ENCODE results near the gene RXRA. TPM values are rescaled to one million over a fixed set of nuclear protein-coding genes. Genes with fewer than 3 reads are reported as not detected.

RXRA gene
- polyA plus RNA-seq, 3 donors, result 33.6 to 42.2 (median 33.9) TPM

DNA sequence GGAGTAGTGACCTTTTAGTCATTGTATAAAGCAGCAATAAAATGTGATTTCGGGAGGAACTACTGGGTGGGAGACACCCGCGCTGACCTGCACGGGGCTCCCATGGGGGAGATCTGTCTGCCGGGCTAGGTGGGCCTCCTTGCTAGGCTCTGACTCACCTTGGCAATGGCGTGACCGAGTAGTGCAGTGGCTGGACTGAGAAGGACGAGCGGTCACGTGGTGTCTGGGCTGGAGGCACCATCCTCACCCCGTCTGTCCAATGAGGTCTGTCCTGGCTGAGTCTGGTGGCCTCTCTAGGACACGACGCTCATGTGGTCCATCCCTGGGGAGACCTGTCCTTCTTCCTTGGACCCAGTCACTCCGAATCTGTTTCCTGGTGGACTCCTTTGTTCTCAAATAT lies 151.7 kb downstream of the RXRA start:
- no peak for DNase-seq (ENCODE audit: low read depth in 3 of 3, low spot score in 2 of 3)

DNA sequence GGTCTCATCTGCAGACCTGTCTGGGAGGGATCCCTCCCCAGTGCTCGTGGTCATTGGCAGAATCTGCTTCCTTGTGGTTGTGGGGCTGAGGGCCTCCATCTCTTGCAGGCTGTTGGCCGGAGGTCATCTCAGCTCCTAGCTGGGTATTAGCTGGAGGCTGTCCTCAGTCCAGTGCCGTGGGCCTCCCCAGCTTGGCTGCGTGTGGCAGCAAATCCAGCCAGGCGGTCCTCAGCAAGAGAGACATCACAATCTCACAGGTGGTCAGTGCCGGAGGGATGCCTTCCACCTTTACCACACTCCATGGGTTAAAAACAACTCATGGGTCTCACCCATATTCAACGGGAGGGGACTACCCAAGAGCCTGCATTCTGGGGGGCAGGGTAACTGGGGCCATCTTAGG lies 155.5 kb downstream of the RXRA start:
- no peak for DNase-seq (ENCODE audit: low read depth in 3 of 3, low spot score in 2 of 3)

DNA sequence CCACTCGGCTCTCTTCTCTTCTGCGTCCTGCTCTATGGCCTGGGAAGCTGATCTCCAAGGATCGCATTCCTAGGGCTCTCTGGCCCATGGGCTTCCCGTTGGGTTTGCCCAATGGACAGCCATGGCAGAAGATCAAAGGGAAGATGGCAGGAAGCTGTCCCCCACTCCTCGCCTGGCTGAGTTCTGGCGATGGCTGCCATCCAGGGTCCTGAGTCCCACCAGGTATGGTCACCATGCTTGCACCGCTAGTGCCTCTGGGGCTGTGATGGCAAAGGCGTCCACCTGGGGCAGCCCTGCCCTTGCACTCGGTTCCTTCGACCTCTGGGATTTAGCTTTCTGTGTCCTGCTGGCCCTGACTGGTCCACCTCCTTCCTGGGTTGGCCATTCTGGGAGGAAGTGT lies 156.0 kb downstream of the RXRA start:
- no peak for DNase-seq (ENCODE audit: low read depth in 3 of 3, low spot score in 2 of 3)

DNA sequence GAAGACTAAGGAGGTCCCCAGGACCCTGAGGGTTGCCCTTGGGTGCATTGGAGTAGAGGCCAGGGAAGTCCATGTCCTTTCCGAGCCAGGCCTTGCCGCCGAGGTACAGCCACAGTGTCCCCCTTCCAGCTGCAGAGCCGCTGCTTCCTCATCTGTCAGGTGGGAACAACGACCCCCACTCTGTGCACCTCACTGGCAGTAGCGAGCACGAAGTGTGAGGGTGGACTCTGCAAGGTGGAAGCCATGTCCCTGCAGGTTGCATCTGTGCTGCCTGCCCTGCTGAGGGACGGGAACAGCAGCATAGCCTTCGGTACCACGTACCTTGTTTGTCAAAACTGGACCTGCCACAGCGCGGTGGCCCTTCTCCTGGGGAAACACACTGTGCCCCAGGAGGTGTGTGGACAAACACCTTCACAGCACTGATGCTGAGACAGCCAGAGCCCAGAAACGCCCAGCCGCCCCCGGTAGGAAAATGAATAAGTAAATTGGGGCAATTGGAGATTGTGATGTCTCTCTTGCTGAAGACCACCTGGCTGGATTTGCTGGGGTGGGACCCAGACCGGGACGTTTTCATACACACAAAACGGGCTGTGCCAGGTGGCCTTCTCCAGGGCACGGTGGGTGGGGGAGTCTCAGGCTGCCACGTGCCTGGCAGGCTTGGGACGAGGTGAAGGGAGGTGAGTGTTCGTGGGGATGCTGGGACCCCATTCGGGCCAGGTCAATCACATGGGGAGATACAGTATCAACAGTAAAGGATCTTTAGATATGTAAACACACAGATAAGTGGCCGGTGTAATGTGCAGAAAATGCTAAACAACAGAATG lies 157.3 kb downstream of the RXRA start:
- no peak for DNase-seq (ENCODE audit: low read depth in 3 of 3, low spot score in 2 of 3)

DNA sequence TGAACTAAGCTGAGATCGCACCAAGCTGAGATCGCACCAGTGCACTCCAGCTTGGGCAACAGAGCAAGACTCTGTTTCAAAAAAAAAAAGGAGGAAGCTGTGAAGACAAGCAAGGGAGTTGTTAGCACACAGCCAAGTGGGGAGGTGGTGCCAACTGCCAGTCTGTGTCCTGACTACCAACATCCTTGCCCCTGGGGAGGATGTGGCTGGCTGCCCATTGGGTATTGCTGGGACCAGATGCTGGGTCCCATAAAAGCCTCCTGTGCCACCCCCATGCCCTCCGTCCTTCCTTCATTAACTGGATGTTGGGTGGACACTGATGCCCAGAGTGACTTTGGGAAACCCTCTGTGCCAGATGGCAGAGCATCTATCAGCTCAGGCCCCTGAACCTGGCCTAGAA lies 158.2 kb downstream of the RXRA start:
- no peak for DNase-seq (ENCODE audit: low read depth in 3 of 3, low spot score in 2 of 3)

DNA sequence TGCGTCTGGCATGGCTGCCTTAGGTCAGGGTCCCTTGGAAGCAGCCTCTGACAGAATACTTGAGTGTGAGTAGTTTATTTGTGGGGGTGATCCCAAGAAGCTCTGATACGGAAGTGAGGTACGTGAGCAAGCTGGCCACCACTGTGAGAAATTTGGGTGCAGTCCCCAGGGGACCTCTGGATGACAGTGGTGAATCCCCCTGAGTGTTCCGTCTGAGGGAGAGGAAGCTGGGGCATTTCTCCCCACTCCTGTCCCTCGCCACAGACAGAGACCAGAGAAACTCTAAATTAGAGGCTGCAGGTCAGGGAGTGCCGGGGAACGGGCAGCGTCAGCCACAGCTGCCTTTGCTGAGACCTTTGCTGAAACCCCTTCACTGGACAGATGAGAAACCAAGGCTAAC lies 159.4 kb downstream of the RXRA start:
- DNase-seq (ENCODE audit: low read depth in 3 of 3, low spot score in 2 of 3), result no peak

DNA sequence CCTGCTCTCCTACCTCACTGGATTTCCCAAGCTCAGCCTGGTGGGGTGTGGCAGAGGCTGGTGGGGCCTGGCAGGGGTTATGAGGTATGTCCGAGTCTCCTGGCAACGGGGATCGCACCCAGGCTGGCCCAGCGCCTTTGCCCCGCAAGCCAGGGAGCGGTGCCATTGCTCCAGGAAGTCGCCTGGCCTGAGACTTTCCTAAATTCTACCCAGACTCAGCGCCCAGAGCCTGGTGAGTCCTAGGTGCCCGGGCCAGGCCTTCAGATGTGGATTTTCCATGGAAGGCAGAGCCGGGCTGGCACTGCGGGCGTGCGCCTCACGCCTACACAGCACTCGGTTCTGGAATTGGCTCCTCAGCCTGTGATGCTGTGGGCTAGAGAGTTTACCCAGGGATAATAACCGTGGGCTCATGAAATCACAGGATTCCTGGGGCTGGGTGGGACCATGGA lies 159.9 kb downstream of the RXRA start:
- DNase-seq (ENCODE audit: low read depth in 3 of 3, low spot score in 2 of 3), result no peak

DNA sequence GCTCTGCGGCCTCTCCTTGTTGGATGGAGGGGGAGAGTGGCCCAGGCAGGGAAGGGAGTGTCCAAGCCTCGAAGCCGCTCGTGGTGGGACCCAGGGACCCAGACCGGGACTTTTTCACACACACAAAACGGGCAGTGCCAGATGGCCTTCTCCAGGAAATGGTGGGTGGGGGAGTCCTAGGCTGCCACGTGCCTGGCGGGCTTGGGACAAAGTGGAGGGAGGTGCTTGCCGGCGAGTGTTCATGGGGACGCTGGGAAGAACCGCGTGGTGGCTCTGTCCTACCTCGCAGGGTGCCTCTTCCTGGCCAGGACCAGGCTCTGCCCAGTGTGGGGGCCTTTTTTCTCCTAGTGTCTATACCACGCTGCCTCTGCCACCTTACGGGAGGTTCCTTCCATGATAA lies 160.3 kb downstream of the RXRA start:
- DNase-seq (ENCODE audit: low read depth in 3 of 3, low spot score in 2 of 3), result no peak

Other genes starting within 250 kb of the RXRA start
- 10 to 100 TPM; 35.4 to 38.4 (median 36.7) TPM for gene WDR5, start 190.4 kb upstream of the RXRA start, polyA plus RNA-seq (ENCODE audit: insufficient read length in 3 of 3)
- gene RNU6ATAC, start 161.9 kb upstream of the RXRA start, polyA plus RNA-seq (ENCODE audit: insufficient read length in 3 of 3), result 1 to 10 TPM in 1 of 3 donors, not detected in 2; 1.4 TPM

Data from right renal cortex interstitium (tissue), 3 donors.